ENCODE measurements around the gene PTPA.

PTPA gene

DNA sequence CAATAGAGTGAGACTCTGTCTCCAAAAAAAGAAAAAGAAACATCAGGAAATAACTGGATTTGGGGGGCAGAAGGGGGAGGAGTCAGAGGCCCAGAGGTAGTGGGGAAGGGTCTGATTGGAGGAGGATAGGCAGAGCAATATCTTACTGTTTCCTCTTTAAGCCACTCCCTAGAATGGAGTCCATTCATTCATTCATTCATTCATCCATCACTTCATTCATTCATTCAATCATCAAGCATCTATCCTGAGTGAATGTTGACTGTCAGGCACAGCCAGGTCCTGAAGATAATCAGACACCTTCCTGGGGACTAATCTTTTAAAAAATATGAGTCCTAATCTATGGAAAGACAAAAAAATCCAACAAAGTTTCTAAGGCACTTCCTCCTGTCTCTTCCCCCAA, 54.0 kb downstream of the PTPA start:
- in situ Hi-C loops (cut with MboI; ENCODE audit: low pct_unique_long_range_greater_than_20kb, low sequenced_read_pairs): no loop called here
- DNase-seq: no peak

DNA sequence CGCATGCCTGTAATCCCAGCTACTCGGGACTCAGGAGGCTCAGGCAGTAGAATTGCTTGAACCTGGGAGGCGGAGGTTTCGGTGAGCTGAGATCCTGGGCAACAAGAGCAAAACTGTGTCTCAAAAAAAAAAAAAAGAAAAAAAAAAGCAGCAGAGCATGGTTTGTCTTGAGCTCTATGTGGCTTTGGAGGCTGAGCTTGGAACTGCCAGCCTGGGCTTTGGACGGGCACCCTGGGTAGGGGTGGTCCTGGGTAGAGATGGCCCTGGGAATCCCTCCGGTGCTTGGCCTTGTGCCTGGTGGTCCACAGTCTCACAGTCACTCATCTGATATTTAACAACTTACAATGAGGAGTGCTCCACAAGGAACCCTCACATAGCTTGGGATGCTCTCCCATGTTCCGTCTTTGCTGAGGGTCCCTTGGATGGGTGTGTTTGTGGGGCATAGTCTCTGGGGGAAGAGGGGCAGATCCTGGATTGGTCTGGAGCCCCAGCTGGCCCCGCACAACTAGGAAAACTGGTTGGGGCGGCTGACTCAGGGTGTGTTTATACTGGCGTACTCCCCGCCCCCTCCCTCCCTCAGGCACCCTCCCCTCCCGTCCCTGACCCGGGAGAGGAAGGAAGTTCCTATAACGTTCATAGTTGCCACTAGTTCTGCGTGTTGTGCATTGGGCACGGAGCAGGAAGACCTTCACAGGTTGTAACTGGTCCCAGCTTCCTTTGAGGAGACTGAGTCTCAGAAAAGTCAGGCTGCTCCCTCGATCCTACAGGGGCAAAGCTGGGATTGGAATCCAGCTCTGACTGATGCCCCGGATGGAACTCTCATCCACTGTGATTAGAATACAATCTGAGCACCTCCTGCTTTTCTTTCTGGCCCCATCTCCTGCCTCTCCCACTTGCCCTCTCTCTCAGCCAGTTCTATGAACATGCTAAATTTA, 55.7 kb downstream of the PTPA start:
- peak; percentile 62 for DNase-seq
- in situ Hi-C loops (cut with MboI; ENCODE audit: low pct_unique_long_range_greater_than_20kb, low sequenced_read_pairs): no loop called here

DNA sequence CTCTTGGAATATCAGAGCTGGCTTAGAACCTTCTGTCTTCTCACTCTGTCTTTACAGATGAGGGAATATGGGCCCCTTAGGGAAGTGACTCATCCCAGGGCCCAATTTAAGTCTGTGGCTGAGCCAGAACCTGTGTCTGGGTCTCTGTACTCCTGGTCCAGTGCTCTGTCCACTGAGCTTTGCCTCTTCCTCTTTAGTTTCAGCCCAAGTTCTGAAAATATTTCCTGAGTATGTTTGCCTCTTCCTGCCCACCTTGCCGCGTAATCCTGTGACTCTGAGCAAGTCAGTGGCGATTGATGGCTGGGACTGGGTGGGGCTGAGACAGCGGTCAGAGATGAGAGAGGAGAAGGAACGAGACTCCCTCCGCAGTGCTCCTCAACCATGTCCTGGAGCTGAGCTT, 59.0 kb downstream of the PTPA start:
- DNase-seq: peak; percentile 15
- in situ Hi-C loops (cut with MboI; ENCODE audit: low pct_unique_long_range_greater_than_20kb, low sequenced_read_pairs): no loop called here

DNA sequence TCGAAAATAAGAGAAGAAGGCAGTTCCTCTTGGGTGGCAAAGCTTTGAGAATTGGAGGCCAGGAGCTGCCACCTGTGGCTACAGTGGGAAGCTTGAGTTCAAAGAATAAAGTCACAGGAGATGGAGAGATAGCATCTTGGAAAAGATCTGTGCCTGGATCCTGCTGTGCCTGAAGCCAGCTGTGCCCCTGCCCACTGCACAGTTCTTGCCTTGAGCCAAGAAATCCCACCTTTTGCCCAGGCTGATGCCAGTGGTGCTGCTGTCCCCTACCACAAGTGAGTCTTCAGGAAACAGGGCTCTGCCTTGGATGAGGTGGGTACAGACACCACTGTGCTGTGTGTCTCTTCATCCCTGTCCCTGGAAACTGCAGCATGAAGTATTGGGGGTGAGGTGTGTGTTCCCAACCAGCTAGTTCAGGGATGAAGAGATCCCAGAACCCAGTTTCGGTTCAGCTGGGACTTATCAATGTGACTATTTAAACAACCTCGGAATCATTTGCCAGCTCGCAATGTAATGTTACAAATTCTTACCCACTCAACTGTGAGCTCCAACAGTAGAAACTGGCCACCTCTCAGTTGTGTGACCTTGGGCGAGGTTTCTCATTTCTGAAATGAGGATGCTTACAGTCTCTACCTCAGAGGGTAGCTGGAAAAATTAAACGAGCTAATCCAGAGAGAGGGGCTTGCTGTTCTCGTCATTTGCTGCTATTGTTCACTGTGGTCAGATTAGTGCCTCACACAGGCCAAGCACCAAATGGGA, 61.0 kb downstream of the PTPA start:
- no peak for DNase-seq
- in situ Hi-C loops (cut with MboI; ENCODE audit: low pct_unique_long_range_greater_than_20kb, low sequenced_read_pairs): no loop called here

DNA sequence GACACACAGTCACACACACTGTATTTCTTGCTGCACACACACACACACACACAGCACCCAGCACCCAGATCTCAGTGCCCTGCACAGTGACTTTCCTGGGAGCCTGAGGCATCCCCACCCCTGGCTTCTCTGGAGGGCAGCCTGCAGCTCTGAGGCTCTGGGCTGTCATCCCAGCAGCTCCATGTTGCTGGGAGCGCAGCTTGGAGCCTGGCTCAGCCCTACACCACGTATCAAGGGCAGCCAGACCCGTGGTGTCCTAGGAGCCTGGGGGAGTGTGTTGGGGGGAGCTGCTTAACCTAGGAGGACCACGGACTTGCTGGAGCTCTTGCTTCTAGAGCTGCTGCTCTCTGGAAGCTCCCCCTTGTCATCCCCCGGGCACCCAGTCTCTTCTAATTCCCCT, 61.6 kb downstream of the PTPA start:
- in situ Hi-C loops (cut with MboI; ENCODE audit: low pct_unique_long_range_greater_than_20kb, low sequenced_read_pairs): no loop called here
- DNase-seq: no peak

DNA sequence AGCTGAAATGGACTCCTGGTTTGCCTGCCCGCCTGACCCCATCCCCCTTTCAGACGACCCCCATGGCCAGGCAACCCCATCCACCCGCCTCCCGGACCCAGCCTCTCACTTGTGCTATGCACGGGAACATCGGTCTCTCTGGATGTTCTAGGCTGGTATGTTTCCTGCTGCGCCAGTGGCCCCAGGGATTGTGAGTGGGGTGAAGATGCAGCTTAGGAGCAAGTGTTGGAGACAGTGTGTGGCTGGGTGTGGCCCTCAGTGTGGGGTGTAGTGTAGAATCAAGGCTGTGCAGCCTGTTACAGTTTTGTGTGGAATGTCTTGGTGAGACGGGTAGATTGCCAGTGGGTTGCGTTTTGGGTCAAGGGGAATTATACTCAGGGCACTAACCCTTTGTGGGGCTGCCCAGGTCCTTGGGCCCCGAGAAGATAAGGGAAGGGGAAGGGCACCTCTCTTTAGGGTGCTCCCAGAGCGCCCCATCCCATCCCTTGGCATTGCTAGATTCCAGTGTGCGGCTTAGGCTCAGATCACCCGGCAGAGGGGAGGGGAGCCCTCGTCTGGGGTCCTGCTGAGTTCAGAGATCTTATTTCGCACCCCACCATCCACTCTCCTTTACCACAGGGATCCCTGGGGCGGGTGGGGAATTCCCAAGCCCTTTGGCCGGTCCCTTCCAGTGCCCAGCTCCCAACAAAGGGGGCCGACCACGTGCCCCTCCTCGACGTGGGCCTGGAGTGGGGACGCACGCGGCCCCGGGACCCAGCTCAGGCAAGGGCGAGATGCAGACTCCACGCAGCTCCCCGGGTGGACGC, 62.3 kb downstream of the PTPA start:
- in situ Hi-C loops (cut with MboI; ENCODE audit: low pct_unique_long_range_greater_than_20kb, low sequenced_read_pairs): no loop called here
- no peak for DNase-seq

DNA sequence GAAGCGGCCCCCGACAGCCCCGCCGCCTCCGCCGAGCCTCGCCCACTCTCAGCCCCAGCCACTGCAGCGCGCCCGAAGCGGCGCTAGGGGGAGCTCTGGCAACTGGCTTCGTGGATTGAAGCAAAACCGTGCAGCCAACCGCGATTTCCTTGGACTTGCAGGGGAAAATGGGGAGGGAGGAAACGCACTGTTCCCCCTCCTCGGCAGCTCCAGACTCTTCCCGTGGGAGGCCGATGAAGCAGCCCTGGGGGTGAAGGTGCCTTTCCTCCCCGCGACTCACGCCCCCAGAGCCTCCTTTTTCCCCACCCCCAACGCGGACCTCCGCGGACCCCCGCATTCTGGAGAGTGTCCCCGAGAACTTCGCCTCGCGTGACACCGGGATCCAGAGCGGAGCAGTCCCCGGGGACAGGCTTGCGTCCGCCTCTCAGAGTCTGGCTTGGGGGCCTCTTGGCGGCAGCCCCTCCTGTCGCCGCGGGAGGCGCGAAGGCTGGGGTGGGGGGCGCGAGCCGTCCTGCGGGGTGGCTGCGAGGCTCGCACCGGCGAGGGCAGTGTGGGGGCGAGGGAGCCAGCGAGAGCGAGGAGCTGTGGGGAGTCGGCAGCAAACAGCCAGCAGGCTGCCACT, 63.0 kb downstream of the PTPA start:
- in situ Hi-C loops (cut with MboI; ENCODE audit: low pct_unique_long_range_greater_than_20kb, low sequenced_read_pairs): no loop called here

DNA sequence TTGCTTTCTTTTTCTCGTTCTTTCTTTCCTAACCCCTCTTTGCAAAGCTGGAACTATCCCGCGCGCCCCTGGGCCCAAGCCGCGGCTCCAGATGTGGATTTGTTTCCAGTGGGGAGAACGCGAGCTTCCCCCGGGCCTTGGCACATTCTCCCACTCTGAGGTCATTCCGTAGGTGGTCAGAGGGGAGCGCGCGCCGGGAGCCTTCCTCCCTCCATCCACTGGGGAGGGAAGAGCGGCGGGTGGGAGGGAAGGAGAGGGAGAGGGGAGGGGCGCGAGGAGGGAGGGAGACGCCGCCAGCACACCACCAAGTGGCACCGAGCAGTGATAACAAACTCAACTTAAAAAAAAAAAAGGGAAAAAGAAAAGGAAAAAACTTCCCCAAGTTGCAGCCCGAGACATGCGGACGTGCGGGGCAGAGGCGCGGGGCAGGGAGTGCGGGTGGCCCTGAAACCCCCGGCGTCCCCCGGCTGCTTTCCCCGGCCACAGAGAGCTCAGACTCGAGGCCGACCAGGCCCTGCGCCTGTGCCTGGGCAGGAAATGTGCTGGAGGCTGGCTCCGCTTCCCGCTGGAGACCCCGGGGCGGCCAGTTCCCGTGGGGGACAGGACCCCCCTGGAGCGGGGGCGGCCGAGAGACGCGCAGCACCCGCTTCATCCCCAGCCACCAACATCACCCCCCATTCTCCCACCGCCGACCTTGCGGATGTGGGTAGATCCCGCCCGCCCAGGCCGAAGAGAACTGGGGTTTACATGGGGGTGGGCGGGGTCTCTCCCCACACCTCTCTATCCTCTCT, 63.7 kb downstream of the PTPA start:
- in situ Hi-C loops (cut with MboI; ENCODE audit: low pct_unique_long_range_greater_than_20kb, low sequenced_read_pairs): no loop called here
- peak; percentile 72 for DNase-seq

More for the DNA sequence above, 63.0 kb downstream of the PTPA start:
- peak; percentile 86 for DNase-seq

DNA sequence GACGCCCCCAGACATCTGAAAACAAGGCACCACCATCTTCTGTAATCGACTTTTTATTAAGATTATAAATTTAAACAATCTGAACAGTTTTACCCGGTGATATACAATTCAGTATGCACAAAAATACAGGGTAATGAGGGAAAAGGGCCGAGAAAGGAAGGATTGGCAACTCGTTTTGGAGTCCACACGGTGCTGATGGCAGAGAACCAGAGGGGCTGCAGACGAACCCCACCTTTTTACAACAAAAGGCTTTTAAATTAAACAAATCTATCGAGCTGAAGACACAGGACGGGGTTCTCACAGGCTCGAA, 64.3 kb downstream of the PTPA start:
- in situ Hi-C loops (cut with MboI; ENCODE audit: low pct_unique_long_range_greater_than_20kb, low sequenced_read_pairs): no loop called here
- DNase-seq: no peak

DNA sequence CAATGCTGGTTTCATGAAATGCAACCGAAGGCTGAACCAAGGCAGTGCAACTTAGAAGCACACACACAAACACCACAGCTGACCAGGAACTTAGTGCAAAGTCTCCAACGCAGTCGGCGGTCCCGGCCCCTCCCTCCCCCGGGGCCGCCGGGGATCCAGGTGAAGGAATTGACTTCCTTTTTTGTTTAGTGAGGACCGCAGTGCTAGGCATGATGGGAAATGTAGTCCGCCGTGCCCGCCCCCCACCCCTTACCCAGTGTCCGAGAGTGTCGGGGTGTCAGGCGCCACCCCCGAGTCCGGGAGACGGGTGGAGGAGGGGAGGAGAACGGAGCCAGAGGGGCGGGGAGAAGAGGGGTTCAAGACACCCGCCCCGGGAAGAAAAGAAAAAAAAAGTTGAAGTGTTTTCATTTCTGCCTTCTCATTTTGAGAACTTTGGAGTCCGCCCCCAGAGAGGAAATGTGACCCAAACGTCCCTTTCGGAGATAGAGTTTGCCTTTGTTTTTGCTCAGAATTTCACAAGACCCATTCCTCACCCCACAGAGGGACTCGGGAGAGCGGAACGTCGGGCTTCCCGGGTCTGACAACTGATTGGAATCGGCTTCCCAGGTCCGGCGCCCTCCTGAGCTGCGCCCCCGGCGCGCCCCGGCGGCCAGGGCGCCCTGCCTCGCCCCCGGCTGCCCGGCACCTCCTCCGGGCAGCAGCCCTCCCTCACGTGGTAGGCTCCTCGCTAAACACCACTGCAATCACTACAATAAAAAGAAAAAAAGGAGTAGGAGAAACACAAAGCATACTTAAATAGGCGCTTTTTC, 64.8 kb downstream of the PTPA start:
- in situ Hi-C loops (cut with MboI; ENCODE audit: low pct_unique_long_range_greater_than_20kb, low sequenced_read_pairs): no loop called here
- peak; percentile 93 for DNase-seq

DNA sequence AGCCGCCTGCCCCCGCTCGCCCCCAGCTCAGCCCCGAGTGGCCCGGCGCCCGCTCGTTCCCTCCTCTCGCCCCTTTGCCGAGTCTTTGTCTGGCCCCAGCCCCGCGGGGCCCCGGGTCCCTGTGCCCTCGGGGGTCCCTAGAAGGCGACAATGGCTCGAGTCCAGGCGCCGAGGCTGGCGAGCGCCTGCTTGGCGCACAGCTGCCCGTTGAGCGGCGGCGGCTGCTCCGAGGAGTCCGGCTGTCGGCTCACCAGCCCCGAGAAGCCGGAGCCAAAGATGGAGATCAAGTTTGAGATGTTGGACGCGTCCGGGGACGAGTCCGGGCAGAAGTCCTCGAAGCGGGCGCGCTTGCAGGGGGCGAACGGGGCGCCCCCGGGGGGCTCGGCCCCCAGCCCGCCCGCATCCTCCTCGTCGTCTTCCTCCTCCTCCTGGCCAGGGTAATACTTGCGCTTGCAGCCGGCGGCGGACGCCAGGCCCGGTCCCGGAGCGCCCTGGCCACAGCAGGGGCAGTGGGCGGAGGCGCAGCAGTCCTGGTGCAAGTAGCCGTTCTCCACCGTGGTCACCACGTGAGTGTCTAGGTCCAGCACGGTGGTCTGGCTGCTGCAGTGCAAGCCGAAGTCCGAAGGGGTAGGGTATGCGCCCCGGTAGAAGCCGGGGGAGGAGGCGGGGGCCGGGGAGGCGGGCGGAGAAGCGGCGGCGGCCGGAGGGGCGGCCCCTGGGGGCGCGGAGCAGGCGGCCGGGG, 65.7 kb downstream of the PTPA start:
- in situ Hi-C loops (cut with MboI; ENCODE audit: low pct_unique_long_range_greater_than_20kb, low sequenced_read_pairs): no loop called here
- peak; percentile 49 for DNase-seq

DNA sequence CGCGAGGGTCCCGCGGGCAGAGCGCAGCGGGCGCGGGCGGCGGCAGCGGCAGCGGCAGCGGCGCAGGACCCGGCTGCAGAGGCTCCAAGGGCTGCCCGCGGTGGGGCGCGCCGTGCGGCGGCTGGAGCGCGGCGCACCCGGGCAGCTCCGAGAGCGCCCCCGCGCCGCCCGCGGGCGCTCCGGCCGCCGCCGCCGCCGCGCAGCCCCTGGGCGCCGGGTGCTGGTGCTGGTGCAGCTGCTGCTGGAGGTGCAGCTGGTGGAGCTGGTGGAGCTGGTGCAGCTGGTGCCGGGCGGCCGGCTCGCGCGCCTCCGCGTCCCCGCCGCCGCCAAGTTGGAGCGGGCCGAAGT, 66.2 kb downstream of the PTPA start:
- no peak for DNase-seq
- in situ Hi-C loops (cut with MboI; ENCODE audit: low pct_unique_long_range_greater_than_20kb, low sequenced_read_pairs): no loop called here

DNA sequence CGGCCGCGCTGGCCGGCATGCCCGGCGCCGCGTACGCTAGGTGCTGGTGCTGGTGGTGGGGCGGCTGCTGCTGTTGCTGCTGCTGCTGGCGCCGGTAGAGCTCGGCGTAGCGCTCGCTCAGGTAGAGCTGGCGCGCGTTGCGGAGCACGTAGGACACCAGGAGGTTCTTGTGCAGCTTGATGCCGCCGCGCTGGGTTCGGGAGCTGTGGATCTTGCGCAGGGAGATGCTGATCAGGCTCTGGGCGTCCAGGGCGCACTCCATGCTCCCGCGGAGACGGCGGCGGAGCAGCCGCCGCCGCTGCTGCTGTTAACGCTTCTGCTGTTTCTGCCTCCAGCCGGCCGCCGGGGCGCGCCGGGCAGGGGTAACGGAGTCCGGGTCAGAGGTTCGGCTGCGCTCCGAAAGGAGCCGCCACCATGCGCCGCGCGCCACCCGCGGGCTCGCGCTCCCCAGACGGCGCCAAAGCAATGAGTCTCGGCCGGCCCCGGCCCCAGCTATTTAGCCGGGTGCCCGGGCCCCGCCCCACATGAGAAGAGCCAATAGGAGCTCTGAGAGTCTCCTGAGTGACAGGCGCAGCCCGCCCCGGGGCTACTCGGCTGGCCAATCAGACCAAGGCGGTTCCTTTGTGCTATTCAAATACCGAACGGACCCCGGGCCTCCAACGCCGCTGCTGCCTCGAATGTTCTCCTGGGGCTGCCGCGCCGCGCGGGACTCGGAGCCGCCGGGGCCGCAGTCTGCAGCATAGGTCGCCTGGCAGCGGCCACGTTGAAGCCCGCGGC, 66.8 kb downstream of the PTPA start, which contains the start of gene IER5L:
Gene IER5L (minus strand): TSS at position 471 of the 777 bp plus-strand sequence. CDS start 209 bp downstream, at position 262.
- peak; percentile 94 for DNase-seq
- in situ Hi-C loops (cut with MboI; ENCODE audit: low pct_unique_long_range_greater_than_20kb, low sequenced_read_pairs): no loop called here

DNA sequence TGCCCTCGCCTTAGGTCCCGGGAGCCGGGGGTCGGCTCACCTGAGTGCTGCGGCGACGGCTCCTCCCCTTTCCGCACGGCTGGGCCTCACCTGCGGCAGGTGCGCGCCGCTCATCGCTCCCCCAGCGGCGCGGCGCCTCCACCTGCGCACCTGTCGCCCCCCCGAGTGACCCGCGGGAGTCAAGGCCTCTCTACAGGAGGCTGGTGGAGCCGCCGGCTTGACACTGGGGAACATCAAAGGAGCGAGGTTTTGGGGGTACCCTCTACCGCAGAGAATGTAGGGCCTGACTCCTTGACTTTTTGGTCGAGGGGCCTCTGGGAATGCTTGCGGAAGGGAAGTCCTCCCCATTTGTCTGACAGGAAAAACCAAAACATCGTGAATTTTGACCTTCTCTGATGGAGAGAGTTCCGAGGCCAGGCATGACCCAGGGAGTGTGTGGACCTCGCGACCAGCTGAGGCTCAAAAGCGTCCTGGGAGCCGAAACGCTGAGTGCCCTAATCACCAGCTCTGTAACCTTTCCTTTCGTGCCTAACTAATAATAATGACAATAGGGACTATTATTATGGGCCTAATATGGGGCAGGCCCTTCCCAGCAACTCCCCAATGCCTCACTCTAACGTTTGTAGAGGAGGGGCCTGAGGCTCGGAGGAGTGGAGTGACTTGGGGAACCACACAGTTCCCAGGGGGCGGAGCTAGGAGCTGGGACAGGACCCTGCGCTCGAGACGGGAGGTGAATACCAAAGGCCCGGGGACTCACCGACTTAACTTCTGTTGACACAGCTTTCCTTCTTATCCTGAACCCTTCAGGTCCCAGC, 67.6 kb downstream of the PTPA start:
- in situ Hi-C loops (cut with MboI; ENCODE audit: low pct_unique_long_range_greater_than_20kb, low sequenced_read_pairs): no loop called here
- no peak for DNase-seq

DNA sequence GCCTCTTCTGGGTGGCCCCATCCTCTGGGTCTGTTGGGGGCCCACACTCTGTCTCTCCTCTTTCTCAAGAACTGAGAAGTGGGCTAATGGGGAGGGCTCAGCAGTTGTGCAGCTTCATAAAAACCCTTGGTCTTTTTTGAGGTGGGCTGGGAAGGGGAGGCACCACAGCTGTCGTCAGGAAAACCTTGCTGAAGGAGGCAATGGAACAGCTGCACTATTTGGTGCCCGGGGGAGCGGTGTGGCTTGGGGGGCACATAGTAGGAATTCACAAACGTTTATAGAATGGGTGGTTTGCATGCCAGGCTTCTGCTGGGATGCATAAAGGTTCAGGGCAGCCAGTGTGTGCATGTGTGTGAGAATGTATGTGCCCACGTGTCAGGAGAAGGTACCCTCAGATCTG, 70.0 kb downstream of the PTPA start:
- in situ Hi-C loops (cut with MboI; ENCODE audit: low pct_unique_long_range_greater_than_20kb, low sequenced_read_pairs): no loop called here

DNA sequence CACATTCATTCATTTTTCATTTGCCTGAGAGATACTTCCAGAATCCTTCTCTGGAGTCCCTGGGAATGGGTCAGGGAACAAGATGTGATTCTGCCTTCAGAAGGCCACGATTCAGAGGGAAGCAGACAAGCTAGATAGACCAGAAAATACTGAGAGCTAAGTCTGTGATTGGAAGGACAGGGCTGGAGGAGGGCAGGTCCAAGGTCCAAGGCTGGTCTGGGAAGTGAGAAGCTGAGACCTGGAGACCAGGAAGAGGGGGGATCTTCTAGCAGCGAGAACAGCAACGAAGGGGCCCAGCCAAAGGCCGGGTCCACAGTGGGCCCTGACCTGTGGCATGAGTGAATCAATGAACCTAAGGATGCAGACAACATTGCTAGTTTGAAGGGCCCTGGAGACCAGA, 70.9 kb downstream of the PTPA start:
- in situ Hi-C loops (cut with MboI; ENCODE audit: low pct_unique_long_range_greater_than_20kb, low sequenced_read_pairs): no loop called here
- no peak for DNase-seq

More for the DNA sequence above, 70.0 kb downstream of the PTPA start:
- no peak for DNase-seq

Measured in KBM-7 (cell line).